ENCODE measurements around the gene GRAMD1B. TPM values are rescaled to one million over a fixed set of nuclear protein-coding genes. Genes with fewer than 3 reads are reported as not detected.
"Not testable (repeated sequence)": the region's sequence is repeated elsewhere in the genome, so short reads cannot be mapped to it uniquely, and the experiment has no call there.

GRAMD1B gene
- total and polyA plus RNA-seq, 12 donors, result 7.3 to 41.0 (median 21.0) TPM

DNA sequence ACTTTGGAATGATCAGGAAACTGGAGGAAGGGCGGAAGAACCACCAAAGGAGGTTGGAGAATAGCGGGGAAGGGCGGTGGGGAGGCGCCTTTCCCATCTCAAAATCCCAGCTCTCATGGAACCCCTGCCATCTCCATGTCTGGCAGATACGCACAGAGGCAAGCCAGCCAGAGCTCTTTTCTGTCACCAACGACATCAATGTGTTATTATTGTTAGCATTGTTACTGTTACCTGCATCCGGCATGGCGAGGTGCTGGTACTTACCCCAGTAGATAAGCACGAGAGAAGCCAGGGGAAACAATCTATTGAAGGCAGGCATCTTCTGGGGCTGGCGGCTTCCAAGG is 223.4 kb downstream of the GRAMD1B start:
- TF ChIP-seq, protein P1, sequence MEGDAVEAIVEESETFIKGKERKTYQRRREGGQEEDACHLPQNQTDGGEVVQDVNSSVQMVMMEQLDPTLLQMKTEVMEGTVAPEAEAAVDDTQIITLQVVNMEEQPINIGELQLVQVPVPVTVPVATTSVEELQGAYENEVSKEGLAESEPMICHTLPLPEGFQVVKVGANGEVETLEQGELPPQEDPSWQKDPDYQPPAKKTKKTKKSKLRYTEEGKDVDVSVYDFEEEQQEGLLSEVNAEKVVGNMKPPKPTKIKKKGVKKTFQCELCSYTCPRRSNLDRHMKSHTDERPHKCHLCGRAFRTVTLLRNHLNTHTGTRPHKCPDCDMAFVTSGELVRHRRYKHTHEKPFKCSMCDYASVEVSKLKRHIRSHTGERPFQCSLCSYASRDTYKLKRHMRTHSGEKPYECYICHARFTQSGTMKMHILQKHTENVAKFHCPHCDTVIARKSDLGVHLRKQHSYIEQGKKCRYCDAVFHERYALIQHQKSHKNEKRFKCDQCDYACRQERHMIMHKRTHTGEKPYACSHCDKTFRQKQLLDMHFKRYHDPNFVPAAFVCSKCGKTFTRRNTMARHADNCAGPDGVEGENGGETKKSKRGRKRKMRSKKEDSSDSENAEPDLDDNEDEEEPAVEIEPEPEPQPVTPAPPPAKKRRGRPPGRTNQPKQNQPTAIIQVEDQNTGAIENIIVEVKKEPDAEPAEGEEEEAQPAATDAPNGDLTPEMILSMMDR (IDR thresholded peaks at IDR 0.05), result no peak
- no peaks in the 10 kb centered on the region for H3K36me3 ChIP-seq
- no peak for DNase-seq
- no peak overlapping the region for H3K27ac ChIP-seq
- WGBS, 2 donors, result 5 to 6% methylated on average over 10 of the region's 10 CpGs
- peaks cover 0 to 66% (median 0%) of the 10 kb centered on the region in 7 donors for H3K27me3 ChIP-seq
- H3K4me1 ChIP-seq, result peaks cover 4 to 33% (median 21%) of the 10 kb centered on the region in 9 donors
- H3K4me3 ChIP-seq, result peak overlapping the region; percentile 45 to 78 (median 72)
- intact Hi-C loops (cut with DNase I), result loop anchor here in 1 of 10 donors (5.0 kb wide), 1 partner anchor 49 kb away; no protein-coding TSS in a partner anchor
- ATAC-seq, result no peak
- H3K9me3 ChIP-seq, result no peaks in the 10 kb centered on the region

DNA sequence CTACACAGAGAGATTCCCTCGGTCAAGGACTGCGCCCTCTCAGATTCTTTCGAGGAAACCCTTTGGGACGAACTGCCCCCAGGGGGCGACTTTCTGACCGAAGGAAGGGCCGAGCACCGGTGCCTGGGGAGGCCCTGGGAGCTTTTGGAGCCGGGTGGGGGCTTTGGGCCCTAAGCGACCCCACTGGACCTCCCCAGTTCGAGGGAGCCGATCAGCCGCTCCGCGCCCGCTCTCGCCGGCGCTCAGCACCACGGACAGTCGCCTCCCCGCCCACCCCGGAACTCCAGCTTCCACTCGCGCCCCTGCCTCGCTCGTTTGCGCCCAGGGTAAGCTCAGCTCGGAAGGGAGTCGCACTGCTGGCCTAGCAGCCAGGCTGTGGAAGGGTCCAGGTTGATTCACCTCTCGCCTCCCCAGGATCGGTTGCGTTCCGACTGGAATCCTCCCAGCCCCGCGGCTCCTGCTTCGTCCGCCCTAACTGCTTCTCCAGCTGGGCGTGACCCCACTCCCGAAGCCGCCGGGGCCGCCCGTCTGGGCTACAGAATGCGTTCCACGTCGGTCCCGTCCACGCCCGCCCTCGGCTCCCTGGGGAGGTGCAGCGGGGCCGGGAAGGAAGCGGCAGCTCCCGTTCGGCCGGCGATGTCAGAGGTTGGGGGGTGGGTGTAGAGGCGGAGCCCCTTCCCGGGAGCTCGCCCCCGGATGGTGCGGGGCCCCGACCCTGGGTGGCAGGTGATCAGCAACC is 223.9 kb downstream of the GRAMD1B start:
- ATAC-seq (peak; percentile 59 to 84 (median 78)), DNase-seq (peak; percentile 51)
- intact Hi-C loops (cut with DNase I), result loop anchor here in 1 of 10 donors (5.0 kb wide), 1 partner anchor 48 kb away; no protein-coding TSS in a partner anchor
- no peaks in the 10 kb centered on the region for H3K36me3 ChIP-seq
- 0 to 1% methylated on average over 58 to 64 of the region's 64 CpGs for WGBS, 2 donors
- peak overlapping the region in 9 of 10 donors; percentile 32 to 87 (median 76) for H3K27ac ChIP-seq
- peaks cover 4 to 33% (median 21%) of the 10 kb centered on the region in 9 donors for H3K4me1 ChIP-seq
- H3K4me3 ChIP-seq, result peak overlapping the region; percentile 45 to 78 (median 72)
- TF ChIP-seq, protein P1 (IDR thresholded peaks at IDR 0.05), result peak in 5 of 9 donors; percentile 6 to 33 (median 19)
- no peaks in the 10 kb centered on the region for H3K9me3 ChIP-seq
- H3K27me3 ChIP-seq, result peaks cover 0 to 66% (median 0%) of the 10 kb centered on the region in 7 donors

DNA sequence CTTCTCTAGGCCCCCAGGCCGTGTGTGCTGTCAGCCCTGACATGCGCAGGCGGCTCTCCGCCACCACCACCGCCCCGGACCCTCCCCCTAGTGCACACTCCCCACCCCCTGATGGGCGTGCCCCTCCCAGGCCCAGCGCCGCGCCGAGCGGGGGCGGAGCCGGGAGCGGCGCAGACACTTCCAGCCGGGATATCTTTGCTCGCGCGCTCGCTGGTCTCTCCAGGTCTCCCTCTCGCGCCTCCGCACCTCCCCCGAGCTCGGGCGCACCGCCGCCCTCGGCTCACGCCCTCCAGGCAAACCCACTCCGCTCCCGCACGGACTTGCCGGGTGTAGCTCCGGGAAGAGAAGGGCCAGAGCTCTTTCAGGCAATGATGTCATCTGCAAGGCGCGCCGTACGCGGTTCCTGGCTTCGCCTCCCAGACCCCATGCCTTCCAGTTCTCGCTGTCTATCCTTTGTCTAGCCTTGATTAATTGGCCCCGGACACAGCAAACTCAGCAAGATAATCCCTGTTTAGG is 224.6 kb downstream of the GRAMD1B start, which contains the start of gene SCN3B:
Gene SCN3B, minus strand, starts transcription at position 59 of the 516 bp plus-strand sequence. CDS start 823 bp downstream, outside the sequence.
- TF ChIP-seq, protein P1 (IDR thresholded peaks at IDR 0.05), result no peak
- Histone ChIP-seq H3K4me3 (peak within 1 kb of the TSS; percentile 45 to 78 (median 72)), H3K4me1 (peaks cover 4 to 33% (median 21%) of the 10 kb centered on the region in 9 donors), H3K36me3 (no peaks in the 10 kb centered on the region), H3K27me3 (peaks cover 0 to 66% (median 0%) of the 10 kb centered on the region in 7 donors), H3K27ac (peak within 1 kb of the TSS in 9 of 10 donors; percentile 32 to 87 (median 76)), H3K9me3 (no peaks in the 10 kb centered on the region)
- DNase-seq (peak; percentile 66 to 73), ATAC-seq (peak; percentile 95 to 98 (median 97))
- 0% methylated on average over 26 to 44 of the region's 44 CpGs for WGBS, 2 donors
- intact Hi-C loops (cut with DNase I), result loop anchor here in 1 of 10 donors (5.0 kb wide), 1 partner anchor 48 kb away; no protein-coding TSS in a partner anchor

DNA sequence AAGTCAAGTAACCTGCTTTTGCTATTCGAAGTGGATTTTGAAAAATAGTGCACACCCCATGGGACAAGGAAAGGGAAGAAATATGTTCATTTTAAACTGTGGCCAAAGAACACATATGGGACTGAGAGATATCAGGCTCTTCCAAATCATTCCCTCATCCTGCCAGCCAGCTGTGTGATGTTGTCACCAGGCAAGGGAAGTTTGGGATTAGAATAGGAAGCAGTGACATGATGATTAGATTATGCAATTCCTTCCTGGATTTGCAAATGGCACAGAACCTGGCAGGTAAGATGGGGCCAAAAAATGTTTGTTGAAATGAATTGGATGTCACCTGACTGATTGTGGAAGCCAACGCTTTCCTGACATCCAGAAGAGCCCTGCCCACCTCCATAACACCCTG is 229.2 kb downstream of the GRAMD1B start:
- H3K27ac ChIP-seq, result no peak overlapping the region
- H3K4me3 ChIP-seq, result no peak overlapping the region
- peaks cover 0 to 12% (median 10%) of the 10 kb centered on the region in 9 donors for H3K4me1 ChIP-seq
- TF ChIP-seq, protein P1 (IDR thresholded peaks at IDR 0.05), result no peak
- DNase-seq (no peak), ATAC-seq (no peak)
- no peaks in the 10 kb centered on the region for H3K36me3 ChIP-seq
- H3K9me3 ChIP-seq, result peaks cover 0 to 4% (median 0%) of the 10 kb centered on the region in 11 donors
- intact Hi-C loops (cut with DNase I), result no loop called here
- H3K27me3 ChIP-seq, result peaks cover 0 to 25% (median 0%) of the 10 kb centered on the region in 7 donors
- WGBS, 2 donors, result 50 to 55% methylated on average over 2 of the region's 2 CpGs

DNA sequence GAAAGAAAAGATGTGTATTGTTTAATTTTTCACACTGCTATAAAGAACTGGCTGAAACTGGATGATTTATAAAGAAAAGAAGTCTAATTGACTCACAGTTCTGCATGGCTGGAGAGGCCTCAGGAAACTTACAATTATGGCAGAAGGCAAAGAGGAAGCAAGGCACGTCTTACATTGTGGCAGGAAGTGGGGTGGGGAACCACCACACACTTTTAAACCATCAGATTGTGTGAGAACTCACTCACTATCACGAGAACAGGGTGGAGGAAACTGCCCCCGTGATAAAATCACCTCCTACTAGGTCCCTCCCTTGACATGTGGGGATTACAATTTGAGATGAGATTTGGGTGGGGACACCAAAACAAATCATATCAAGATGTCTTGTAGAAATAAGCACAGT is 229.9 kb downstream of the GRAMD1B start:
- H3K4me3 ChIP-seq; H3K36me3 ChIP-seq; ATAC-seq; intact Hi-C loops (cut with DNase I); H3K9me3 ChIP-seq; H3K4me1 ChIP-seq; DNase-seq; H3K27ac ChIP-seq: not testable (repeated sequence)
- 31 to 35% methylated on average over 3 of the region's 3 CpGs for WGBS, 2 donors
- peaks cover 0 to 18% (median 0%) of the 10 kb centered on the region in 7 donors for H3K27me3 ChIP-seq

All from heart right ventricle (tissue), 16 donors.